ENCODE results near the gene KRT82.
"Not testable (repeated sequence)": the region's sequence is repeated elsewhere in the genome, so short reads cannot be mapped to it uniquely, and the experiment has no call there.

The KRT82 gene

GRCh38 chr12:52405922-52406385 lies at the start of gene KRT82:
Gene KRT82 (minus strand): TSS chr12:52406335. CDS start chr12:52406277, 58 bp downstream.
- no peak for DNase-seq

DNA sequence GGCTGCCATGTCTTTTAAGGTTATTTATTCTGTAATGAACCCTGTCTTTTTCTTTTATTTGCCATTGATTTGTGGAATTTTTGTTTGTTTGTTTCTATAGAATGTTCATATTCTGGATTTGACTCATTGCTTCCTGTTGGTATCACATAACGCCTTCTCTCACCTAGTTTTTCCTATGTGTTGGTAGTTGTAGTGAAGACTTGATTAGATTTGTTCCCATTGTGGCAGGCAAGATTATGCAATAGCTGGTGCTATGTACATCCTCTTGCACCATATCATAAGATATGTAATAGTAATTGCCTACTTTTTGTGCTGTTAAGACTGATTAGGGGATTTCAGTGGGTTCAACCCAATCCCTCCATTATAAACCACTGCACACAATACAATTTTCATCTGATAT lies 49.7 kb upstream of the KRT82 start:
- peak; percentile 13 for DNase-seq

- no peak for DNase-seq
Observed at GRCh38 chr12:52454411-52455201, 48.5 kb upstream of the KRT82 start.

GRCh38 chr12:52452101-52452500 lies 46.0 kb upstream of the KRT82 start, which contains the start of gene KRT6B:
Gene KRT6B (minus strand): TSS chr12:52452146. CDS start chr12:52452078, 68 bp downstream.
- no peak for DNase-seq

GRCh38 chr12:52448228-52448627 lies 42.1 kb upstream of the KRT82 start:
- no peak for DNase-seq

DNA sequence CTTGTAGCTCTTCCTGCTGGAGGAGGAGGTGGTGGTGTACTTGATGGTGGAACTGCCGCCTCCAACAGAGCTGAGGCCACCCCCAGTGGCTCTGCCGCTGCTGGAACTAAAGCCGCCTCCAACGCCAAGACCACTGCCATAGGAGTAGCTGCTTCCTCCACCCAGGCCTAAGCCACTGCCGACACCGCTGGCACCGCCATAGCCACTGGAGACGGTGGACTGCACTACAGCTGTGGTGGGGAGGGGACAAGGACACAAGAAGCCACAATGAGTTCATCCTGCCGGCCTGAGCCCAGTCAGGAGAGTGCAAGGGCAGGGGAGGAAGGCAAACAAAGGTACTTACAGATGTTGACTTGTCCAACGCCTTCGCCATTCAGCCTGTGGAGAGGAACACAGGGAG lies 41.1 kb upstream of the KRT82 start:
- not testable (repeated sequence) for DNase-seq

- no peak for DNase-seq
Observed at GRCh38 chr12:52446367-52447045, 40.4 kb upstream of the KRT82 start.

DNA sequence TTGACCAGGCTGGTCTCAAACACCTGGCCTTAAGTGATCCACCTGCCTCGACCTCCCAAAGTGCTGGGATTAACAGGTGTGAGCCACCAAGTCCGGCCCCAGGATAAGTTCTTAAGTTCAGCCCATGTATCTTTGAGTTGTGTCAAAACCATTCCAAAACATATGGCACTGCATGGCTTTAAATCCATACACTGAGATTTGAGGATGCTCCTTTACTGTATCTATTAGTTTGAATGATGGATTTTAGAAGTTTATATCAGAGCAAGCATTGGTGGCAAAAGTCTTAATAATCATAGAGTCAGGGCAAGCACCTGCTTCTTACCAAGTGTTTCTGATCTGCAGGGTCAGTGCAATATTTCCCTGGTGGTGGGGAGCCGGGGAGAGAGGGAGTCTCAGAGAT lies 39.7 kb upstream of the KRT82 start:
- DNase-seq, result no peak

- no peak for DNase-seq
Observed at GRCh38 chr12:52444647-52445595, 38.8 kb upstream of the KRT82 start.

- no peak for DNase-seq
Observed at GRCh38 chr12:52443966-52444365, 37.8 kb upstream of the KRT82 start.

- no peak for DNase-seq
Observed at GRCh38 chr12:52442600-52443061, 36.5 kb upstream of the KRT82 start.

GRCh38 chr12:52441320-52441911 lies 35.3 kb upstream of the KRT82 start:
- no peak for DNase-seq

DNA sequence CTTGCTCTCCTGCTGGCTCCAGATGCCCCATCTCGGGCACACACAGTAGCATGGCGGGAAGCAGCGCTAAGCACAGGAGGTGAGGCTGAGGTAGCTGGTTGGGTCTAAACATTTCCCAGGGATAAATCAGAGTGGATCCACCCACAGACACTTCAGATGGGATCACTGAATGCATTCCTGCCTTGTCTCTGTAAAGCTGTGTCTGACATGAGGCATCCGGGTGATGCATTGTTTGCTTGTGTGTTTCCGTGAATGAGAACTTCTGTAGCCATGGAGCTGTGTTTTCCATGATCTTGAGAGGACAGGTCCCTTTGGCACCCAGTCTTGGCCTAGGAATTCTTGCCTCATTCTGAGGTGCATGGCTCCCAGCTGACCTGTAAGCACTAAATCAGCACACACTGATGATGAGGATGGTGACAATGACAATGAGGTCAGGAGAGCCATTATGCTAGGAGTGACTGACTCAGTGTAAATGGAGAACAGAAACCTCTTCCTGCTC lies 34.7 kb upstream of the KRT82 start:
- DNase-seq, result peak; percentile 39

DNA sequence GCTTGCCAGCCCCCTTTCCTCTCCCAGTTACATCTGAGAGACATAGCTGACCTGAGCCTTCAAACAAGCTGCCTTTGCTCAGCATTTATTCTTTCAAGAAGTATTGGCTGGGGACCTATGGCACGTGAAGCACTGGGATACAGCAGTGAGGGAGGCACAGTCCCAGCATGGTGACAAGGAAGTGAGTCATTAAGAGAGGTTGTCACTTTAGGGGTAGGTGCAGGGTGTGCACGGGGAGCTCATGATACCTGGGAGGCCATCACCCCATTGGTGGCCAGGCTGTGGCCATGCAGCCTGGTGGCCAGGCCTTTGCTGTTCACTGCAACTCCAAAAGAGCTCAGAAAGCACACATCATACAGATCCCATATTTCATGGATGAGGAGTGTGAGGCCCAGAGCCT lies 33.7 kb upstream of the KRT82 start:
- DNase-seq, result no peak

- no peak for DNase-seq
Observed at GRCh38 chr12:52439420-52439819, 33.3 kb upstream of the KRT82 start.

DNA sequence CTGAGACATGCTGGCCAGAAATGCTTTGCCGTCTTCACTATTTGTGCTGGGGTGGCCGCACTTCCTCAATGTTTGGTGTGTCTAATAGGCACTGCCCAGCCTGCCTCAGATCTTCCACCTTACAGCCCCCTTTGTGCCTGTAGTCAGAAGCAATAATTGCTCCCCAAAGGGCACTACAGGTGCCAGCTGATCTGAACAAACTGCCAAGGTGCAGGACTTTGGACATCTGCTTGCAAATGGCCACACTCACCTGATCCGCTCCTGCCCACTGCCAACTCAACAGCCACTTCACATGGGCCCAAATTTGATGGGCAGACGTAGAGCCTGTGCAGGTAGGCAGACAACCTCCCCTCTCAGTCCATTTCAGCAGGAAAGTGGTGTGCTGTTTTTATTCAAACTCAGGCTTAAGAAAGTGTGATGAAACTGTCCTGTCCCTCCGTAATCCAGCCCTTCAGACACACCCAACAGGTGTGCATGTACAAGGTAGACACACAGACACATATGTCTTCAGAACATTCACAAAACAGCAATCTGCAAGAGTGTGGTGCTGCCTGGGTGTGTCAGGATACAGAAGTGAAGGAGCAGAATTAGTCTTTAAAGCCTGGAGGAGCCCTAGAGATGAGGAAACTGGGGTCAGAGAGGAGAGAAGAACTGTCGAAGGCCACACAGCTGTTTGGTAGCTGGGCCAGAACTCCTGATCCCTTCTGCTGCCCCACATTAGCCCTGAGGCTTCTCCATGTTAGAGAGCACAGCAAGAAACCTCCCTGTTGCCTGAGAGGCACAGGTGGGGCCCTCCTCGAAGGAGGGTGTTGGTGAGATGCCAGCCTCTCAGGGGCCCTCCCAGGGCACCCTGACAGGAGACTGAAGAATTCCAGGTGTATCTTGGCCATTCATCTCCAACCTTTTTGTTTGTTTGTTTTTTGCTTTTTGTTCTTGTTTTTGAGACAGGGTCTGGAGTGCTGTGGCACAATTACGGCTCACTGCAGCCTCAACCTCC lies 32.5 kb upstream of the KRT82 start:
- no peak for DNase-seq

DNA sequence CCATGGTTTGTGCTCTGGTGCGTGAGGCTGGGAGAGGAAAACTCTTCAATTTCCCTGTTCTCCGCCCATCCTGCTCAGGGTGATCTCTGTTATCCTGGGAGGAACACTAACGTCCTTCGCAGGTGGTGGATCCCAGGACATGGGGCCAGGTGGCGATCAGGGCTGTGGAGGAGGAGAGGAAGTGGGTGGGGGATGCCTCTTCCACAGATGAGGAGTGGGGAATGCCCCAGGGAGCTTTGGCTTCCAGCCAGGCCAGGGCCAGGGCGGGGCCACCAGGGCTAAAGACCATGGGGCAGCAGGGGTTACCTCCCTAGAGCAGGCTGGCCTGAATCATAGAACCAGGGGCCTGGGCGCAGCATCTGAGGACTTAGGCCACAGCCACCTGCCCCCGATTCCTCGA lies 31.4 kb upstream of the KRT82 start:
- no peak for DNase-seq

GRCh38 chr12:52436828-52437474 lies 30.8 kb upstream of the KRT82 start:
- DNase-seq, result no peak

DNA sequence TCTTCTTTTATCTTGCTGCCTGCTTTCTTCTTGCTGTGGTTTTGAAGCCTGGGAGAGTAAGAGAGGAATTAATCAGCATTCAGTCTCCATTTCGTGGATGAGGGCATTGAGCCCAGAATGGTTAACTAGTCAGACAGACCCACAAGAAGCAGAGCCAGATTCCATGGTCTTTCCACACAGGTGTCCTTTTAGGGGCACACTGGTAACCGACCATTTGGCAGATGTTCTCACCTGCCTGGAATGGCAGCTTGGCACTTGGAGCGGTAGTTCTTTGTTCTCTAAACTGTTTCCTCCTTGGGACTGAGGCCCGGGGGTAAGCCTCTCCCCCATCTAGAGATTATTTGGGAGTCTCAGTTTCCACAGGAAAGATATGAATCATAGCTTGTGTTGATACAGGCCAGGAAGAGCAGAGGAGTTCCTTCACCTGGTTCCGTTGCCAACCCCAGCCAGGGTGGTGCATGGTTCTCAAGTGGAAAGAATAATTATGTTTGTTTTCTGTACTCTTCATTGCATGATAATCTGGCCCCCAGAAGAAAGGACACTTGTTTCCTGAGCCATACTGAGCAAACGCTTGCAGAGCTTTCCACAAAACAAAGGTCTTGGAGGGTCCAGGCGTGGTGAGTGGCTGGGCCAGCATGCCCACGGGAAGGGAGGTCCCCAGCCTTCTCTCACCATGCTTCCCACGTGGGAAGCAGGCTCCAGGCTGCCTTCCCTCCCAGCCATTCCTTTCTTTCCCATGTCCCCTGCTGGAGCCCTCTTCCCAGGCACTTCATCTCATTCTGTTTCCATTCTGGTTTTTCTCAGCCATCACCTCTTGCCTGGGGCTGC lies 30.1 kb upstream of the KRT82 start:
- no peak for DNase-seq

- DNase-seq, result no peak
Observed at GRCh38 chr12:52435659-52435999, 29.5 kb upstream of the KRT82 start.

All from MV-4-11 (cell line).